Activated CD8-positive, alpha-beta memory T cell treated with anti-CD3 and anti-CD28 coated beads for 48 hours (primary cell): ENCODE measurements around the gene B3GALT5.
"Not testable (repeated sequence)": the region's sequence is repeated elsewhere in the genome, so short reads cannot be mapped to it uniquely, and the experiment has no call there.

Experiments
- DNase-seq, 3 experiments: peaks; one replicate each; pipeline ENCODE4 v3.0.0-alpha.2; 2020; ENCODE audit warnings: low read depth in 2 of 3, low spot score in 2 of 3

The B3GALT5 gene

GRCh38 chr21:39666681-39667315 lies 54.1 kb downstream of the B3GALT5 start:
- DNase-seq: no peak

- DNase-seq: no peak
These were observed 54.7 kb downstream of the B3GALT5 start for GRCh38 chr21:39667353-39667891.

- no peak for DNase-seq
These were observed 55.6 kb downstream of the B3GALT5 start for GRCh38 chr21:39668369-39668768.

- DNase-seq: no peak
These were observed 56.7 kb downstream of the B3GALT5 start for GRCh38 chr21:39669485-39669884.

- DNase-seq: no peak
These were observed 57.4 kb downstream of the B3GALT5 start for GRCh38 chr21:39669976-39670661.

GRCh38 chr21:39670701-39671100 lies 58.0 kb downstream of the B3GALT5 start:
- no peak for DNase-seq

GRCh38 chr21:39671986-39672385 lies 59.2 kb downstream of the B3GALT5 start:
- no peak for DNase-seq

- DNase-seq: no peak
These were observed 60.4 kb downstream of the B3GALT5 start for GRCh38 chr21:39673163-39673562.

GRCh38 chr21:39673736-39674135 lies 61.0 kb downstream of the B3GALT5 start:
- no peak for DNase-seq

GRCh38 chr21:39674801-39675200 lies 62.1 kb downstream of the B3GALT5 start:
- DNase-seq: no peak

- no peak for DNase-seq
These were observed 62.9 kb downstream of the B3GALT5 start for GRCh38 chr21:39675590-39675989.

GRCh38 chr21:39675993-39676661 lies 63.4 kb downstream of the B3GALT5 start:
- DNase-seq: no peak

- no peak for DNase-seq
These were observed 67.5 kb downstream of the B3GALT5 start for GRCh38 chr21:39680216-39680615.

- no peak for DNase-seq
These were observed 68.5 kb downstream of the B3GALT5 start for GRCh38 chr21:39681257-39681656.

- no peak for DNase-seq
These were observed 69.1 kb downstream of the B3GALT5 start for GRCh38 chr21:39681845-39682244.

- DNase-seq: no peak
These were observed 72.5 kb downstream of the B3GALT5 start for GRCh38 chr21:39685236-39685635.

GRCh38 chr21:39685991-39686390 lies 73.3 kb downstream of the B3GALT5 start:
- DNase-seq: no peak

- DNase-seq: no peak
These were observed 74.1 kb downstream of the B3GALT5 start for GRCh38 chr21:39686646-39687468.

GRCh38 chr21:39688010-39688409 lies 75.3 kb downstream of the B3GALT5 start:
- DNase-seq: no peak

GRCh38 chr21:39689860-39690259 lies 77.1 kb downstream of the B3GALT5 start:
- not testable (repeated sequence) for DNase-seq

GRCh38 chr21:39690454-39690853 lies 77.7 kb downstream of the B3GALT5 start:
- DNase-seq: no peak
